HG02885 (cell line): ENCODE data around the gene RIGI.
"Not testable (repeated sequence)": the region's sequence is repeated elsewhere in the genome, so short reads cannot be mapped to it uniquely, and the experiment has no call there.

Source experiments
- ATAC-seq: cut with Tn5 transposase; IDR thresholded peaks from one replicate; pipeline ENCODE4 v1.9.1; 2021; ENCODE audit warnings: mild to moderate bottlenecking; ENCODE audit not compliant: unreplicated experiment, poor library complexity

RIGI gene

DNA sequence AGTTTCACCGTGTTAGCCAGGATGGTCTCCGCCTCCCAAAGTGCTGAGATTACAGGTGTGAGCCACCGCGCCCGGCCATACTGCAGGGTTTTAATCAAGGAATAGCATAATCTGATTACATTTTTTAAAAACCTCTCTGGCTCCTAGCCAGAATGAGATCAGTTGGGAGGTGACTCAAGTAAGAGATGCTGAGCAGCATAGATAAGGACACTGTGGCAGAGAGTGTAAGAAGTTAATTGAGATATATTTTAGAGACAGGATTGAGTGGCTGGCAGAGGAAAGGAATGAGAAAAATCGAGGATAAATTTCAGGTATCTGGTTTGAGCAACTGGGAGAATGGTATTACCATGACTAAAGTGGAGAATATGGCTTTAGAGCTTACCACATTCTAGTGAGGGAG, 7.3 kb upstream of the RIGI start:
- no peak for ATAC-seq

GRCh38 chr9:32526707-32527048, 682 bp upstream of the RIGI start:
- no peak for ATAC-seq

DNA sequence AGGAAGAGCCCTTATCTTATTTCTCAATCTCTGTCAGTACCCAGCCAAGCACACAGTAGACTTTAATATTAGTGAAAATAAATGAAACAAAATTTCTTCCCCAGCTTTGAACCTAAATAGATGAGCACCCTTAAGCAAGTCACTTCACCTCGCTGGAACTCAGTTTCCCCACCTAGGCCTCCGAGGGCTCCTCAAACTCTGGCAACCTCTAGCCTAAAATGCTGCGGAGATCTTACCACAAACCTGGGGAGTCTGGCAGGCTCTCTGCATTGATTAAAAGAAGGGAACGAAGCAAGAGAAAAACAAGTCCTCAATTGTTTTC, 326 bp downstream of the RIGI start:
- ATAC-seq: peak; percentile 25

GRCh38 chr9:32524892-32525708, 896 bp downstream of the RIGI start:
- ATAC-seq: peak; percentile 38

GRCh38 chr9:32524558-32524891, 1.5 kb downstream of the RIGI start:
- not testable (repeated sequence) for ATAC-seq

DNA sequence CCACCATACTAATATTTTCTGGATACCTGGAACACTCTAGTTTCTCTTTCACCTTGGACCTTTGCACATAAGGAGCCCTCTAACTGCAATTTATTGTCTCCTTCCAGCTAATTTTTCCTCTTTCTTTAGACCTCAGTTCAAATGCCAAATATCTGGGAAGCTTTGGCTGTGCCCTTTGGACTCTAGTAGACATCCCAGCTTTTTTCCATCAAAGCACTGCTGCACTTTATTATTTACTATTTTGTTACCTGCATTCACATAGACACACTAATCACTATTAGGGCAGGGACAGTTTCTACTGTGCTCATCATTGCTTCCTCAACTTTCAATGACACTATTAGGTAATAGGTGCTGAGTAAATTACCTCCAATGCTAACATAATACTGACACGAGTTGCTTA, 2.1 kb downstream of the RIGI start:
- no peak for ATAC-seq

DNA sequence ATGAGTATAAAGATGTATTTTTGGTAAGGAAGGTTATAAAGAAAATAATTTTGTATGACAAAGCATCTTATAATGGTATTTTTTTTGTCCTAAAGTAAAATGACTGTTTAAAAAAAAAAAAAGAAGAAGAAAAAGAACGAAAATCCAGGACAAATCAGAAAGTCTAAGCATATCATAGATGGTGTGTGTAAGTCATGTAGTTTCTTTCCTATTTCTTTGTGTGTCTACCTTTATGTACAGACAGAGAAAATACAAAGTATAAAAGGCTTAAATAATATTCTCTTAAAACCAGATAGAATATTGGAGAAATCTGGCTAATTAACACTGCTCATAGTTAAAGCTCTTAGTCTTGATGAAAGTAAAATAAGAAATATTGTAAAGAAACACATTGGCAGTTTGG, 7.7 kb downstream of the RIGI start:
- no peak for ATAC-seq

DNA sequence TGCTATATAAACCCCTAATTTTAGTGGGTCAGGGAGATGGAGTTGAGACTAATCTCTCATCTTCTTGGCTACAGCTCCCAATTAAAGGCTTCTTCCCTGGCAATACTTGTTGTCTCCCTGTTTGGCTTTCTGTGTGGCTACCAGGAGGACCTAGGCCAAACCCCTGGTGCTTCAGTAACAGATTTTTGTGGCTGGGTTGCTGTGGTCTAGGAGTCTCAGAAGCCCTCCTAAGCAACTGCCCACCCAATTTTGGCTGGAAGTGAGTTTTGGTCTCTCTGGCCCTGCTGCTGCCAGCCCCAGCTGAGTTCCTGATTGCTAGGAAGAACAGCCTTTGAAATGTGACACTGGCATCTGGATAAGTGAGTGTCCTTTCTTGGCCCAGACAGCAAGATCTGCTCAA, 9.8 kb downstream of the RIGI start:
- ATAC-seq: no peak

DNA sequence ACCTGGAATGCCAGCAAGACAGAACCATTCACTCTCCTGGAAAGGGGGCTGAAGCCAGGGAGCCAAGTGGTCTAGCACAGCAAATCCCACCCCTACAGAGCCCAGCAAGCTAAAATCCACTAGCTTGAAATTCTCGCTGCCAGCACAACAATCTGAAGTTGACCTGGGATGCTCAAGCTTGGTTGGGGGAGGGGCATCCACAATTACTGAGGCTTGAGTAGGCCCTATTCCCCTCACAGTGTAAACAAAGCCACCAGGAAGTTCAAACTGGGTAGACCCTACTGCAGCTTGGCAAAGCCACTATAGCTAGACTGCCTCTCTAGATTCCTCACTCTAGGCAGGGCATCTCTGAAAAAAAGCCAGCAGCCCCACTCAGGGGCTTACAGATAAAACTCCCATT, 17.3 kb downstream of the RIGI start:
- ATAC-seq: no peak

GRCh38 chr9:32503008-32503407, 23.0 kb downstream of the RIGI start:
- ATAC-seq: no peak

- no peak for ATAC-seq
Observed at GRCh38 chr9:32502464-32502863, 23.5 kb downstream of the RIGI start.

DNA sequence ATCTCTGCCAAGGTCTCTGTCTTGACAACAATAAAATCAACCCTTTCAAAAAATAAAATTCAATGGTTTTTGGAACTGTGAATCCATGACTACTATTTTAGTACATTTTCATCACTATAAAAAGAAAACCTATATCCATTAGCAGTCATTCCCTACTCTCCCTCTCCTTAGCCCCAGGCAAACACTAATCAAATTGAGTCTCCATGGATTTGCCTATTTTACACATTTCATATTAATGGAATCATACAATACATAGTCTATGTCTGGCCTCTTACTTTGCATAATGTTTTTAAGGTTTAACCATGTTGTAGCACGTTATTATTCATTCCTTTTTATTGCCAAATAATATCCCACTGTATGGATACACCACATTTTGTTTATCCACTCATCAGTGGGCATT, 24.1 kb downstream of the RIGI start:
- no peak for ATAC-seq

DNA sequence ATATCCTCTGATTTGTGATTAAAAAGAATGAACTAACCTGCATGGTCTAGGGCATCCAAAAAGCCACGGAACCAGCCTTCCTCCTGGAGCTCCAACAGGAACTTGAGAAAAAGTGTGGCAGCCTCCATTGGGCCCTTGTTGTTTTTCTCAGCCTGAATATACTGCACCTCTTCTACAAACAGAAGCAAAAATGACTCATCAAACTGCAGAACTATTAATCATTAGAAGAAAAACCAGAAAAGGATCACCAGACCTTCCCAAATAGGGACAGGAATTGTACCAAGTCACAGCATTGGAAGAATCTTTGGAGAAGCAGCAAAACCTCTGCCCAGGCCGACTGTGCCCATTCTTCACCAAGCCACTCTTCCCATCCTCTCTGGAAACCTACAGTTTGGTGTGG, 25.2 kb downstream of the RIGI start:
- ATAC-seq: no peak

GRCh38 chr9:32497921-32498320, 28.1 kb downstream of the RIGI start:
- no peak for ATAC-seq

GRCh38 chr9:32490601-32491000, 35.4 kb downstream of the RIGI start:
- ATAC-seq: no peak

DNA sequence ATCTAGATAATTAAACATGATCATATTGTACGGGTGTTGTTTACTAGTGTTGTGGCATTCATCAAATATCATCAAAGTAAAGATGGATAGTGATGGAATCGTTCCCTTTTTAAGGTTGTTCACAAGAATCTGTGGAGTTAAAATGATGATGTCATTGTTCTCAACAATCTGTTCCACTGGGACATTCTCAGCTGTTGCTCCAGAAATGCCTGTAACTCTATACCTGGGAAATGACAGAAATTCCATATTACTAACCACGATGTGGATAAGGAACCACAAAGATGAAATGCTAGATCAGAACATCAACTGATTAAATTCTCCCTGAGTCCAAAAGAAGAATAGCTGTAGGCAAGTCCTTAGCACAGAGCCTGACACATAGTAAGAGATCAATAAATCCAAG, 38.0 kb downstream of the RIGI start:
- no peak for ATAC-seq

GRCh38 chr9:32486839-32487562, 39.0 kb downstream of the RIGI start:
- ATAC-seq: no peak

GRCh38 chr9:32483343-32483742, 42.7 kb downstream of the RIGI start:
- ATAC-seq: no peak
